Tibial nerve (tissue), 4 donors: Measurements from ENCODE around the gene TPSG1. TPM values are rescaled to one million over a fixed set of nuclear protein-coding genes. Genes with fewer than 3 reads are reported as not detected.
"Not testable (repeated sequence)": the region's sequence is repeated elsewhere in the genome, so short reads cannot be mapped to it uniquely, and the experiment has no call there.

Experiments
- DNase-seq, 2 donors: peaks; one replicate each; pipeline ENCODE4 v3.0.0-alpha.2; 2019; ENCODE audit warnings: low spot score in 2 of 2
- H3K27ac ChIP-seq, 4 donors: fragments of 200-600 bp; sonication (generic) in 3 of 4; one replicate each; pipeline ENCODE4 v1.5.1; 2017 to 2019; ENCODE audit warnings: mild to moderate bottlenecking in 1 of 4
- H3K27me3 ChIP-seq, 2 donors: fragments of 200-600 bp; sonication (generic) in 1 of 2; one replicate each; pipeline versions ENCODE4 v1.5.1 to v1.6.0; 2017 to 2019
- H3K36me3 ChIP-seq, 3 donors: fragments of 200-600 bp; sonication (generic); one replicate each; pipeline ENCODE4 v1.5.1; 2018 to 2019
- H3K4me1 ChIP-seq, 4 donors: fragments of 200-600 bp; sonication (generic) in 3 of 4; one replicate each; pipeline ENCODE4 v1.5.1; 2017 to 2019
- H3K4me3 ChIP-seq, 4 donors: fragments of 200-600 bp; sonication (generic) in 3 of 4; one replicate each; pipeline ENCODE4 v1.5.1; 2017 to 2019; ENCODE audit warnings: mild to moderate bottlenecking in 1 of 4, moderate library complexity in 1 of 4
- H3K9me3 ChIP-seq, 4 donors: fragments of 200-600 bp; sonication (generic) in 3 of 4; one replicate each; pipeline ENCODE4 v1.5.1; 2017 to 2019
- EP300 ChIP-seq, 2 donors: sonication (generic); formaldehyde crosslinking; IDR thresholded peaks; one replicate each; pipeline ENCODE4 v1.6.1; 2017; ENCODE audit warnings: antibody characterized with exemption in 2 of 2, mild to moderate bottlenecking in 1 of 2
- POLR2A ChIP-seq, 2 donors: fragments of 450-650 bp; IDR thresholded peaks; one replicate each; pipeline ENCODE4 v1.6.1; 2017; ENCODE audit warnings: antibody characterized with exemption in 2 of 2, mild to moderate bottlenecking in 2 of 2, moderate library complexity in 2 of 2
- WGBS, 2 donors: methylation state at CpG; one replicate each; pipeline ENCODE4 v1.1.5; 2018; 5-methylcytosine and 5-hydroxymethylcytosine counted together
- total RNA-seq, 4 donors: library from RNA; depleted of rRNA; stranded (reverse); fragments of >200 nt; gene quantifications; one replicate each; pipeline ENCODE4 v1.1.0, GENCODE V29; 2016
- TF ChIP-seq, protein P1 (sequence below), 5 experiments: fragments of 200-600 bp in 3 of 5; fragments of 450-650 bp in 2 of 5; sonication (generic) in 3 of 5; IDR thresholded peaks; one replicate each; pipeline ENCODE4 v1.5.1; 2016 to 2019; ENCODE audit warnings: antibody characterized with exemption in 5 of 5, mild to moderate bottlenecking in 3 of 5, moderate library complexity in 2 of 5

Gene TPSG1
- total RNA-seq, 4 donors from 2014 or later: 2.5 TPM; not detected in 3

DNA sequence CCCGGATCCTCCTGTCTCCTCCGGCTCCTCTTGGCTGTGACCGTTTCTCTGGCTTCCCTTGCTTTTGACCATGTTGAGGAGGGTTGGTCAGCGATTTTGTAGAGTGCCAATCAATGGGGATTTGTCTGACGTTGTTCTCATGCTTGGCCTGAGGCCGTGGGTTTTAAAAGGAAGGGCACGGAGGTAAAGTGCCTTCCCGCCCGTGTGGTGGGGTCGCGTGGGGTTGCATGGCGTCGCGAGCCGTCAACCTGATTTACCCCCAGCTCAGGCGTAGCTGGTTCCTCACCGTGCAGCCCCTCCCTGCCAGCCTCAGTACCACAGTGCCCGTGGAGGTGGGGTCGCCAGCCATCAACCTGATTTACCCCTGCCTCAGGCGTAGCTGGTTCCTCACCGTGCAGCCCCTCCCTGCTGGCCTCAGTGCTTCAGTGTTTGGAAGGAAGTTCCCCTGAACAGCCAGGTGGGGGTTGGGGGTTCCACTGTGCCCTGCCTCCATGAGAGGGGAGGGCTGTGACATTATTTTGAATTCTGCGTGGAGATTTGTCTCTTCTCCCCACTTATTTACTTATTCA, 20.5 kb upstream of the TPSG1 start:
- Histone ChIP-seq H3K27ac (no peak overlapping the region), H3K4me3 (no peak overlapping the region), H3K4me1 (no peaks in the 10 kb centered on the region), H3K9me3 (no peaks in the 10 kb centered on the region), H3K27me3 (peaks cover 0 to 22% of the 10 kb centered on the region in 2 donors), H3K36me3 (no peaks in the 10 kb centered on the region)
- 27 to 29% methylated on average over 22 of the region's 22 CpGs for WGBS, 2 donors
- DNase-seq: no peak
- TF ChIP-seq POLR2A (IDR thresholded peaks at IDR 0.05) (no peak), EP300 (IDR thresholded peaks at IDR 0.05) (no peak)
- TF ChIP-seq, protein P1, sequence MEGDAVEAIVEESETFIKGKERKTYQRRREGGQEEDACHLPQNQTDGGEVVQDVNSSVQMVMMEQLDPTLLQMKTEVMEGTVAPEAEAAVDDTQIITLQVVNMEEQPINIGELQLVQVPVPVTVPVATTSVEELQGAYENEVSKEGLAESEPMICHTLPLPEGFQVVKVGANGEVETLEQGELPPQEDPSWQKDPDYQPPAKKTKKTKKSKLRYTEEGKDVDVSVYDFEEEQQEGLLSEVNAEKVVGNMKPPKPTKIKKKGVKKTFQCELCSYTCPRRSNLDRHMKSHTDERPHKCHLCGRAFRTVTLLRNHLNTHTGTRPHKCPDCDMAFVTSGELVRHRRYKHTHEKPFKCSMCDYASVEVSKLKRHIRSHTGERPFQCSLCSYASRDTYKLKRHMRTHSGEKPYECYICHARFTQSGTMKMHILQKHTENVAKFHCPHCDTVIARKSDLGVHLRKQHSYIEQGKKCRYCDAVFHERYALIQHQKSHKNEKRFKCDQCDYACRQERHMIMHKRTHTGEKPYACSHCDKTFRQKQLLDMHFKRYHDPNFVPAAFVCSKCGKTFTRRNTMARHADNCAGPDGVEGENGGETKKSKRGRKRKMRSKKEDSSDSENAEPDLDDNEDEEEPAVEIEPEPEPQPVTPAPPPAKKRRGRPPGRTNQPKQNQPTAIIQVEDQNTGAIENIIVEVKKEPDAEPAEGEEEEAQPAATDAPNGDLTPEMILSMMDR (IDR thresholded peaks at IDR 0.05): no peak

DNA sequence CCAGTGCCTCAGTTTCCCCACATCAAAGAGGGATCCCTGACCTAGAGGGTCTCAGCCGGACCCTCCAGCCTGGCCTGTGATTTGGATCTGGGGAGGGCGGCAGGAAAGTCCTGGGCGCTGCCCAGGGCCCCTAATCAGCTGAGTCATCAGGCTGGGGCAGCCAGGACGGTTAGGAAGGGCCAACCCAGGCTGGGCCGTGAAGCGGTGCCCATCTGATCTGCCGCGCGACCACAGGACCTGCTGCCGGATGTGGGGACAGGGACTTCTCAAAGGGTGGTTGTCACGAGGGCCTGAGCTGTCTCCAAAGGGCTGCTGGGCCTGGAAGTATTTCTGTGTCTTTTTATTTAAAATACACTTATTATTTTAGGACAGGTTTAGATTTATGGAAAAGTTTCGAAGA, 19.8 kb upstream of the TPSG1 start:
- Histone ChIP-seq H3K27me3 (peaks cover 0 to 23% of the 10 kb centered on the region in 2 donors), H3K4me1 (no peaks in the 10 kb centered on the region), H3K27ac (no peak overlapping the region), H3K9me3 (no peaks in the 10 kb centered on the region), H3K36me3 (no peaks in the 10 kb centered on the region), H3K4me3 (no peak overlapping the region)
- TF ChIP-seq, protein P1 (IDR thresholded peaks at IDR 0.05): no peak
- TF ChIP-seq EP300 (IDR thresholded peaks at IDR 0.05) (no peak), POLR2A (IDR thresholded peaks at IDR 0.05) (no peak)
- DNase-seq: no peak
- 57 to 76% methylated on average over 9 to 10 of the region's 12 CpGs for WGBS, 2 donors

DNA sequence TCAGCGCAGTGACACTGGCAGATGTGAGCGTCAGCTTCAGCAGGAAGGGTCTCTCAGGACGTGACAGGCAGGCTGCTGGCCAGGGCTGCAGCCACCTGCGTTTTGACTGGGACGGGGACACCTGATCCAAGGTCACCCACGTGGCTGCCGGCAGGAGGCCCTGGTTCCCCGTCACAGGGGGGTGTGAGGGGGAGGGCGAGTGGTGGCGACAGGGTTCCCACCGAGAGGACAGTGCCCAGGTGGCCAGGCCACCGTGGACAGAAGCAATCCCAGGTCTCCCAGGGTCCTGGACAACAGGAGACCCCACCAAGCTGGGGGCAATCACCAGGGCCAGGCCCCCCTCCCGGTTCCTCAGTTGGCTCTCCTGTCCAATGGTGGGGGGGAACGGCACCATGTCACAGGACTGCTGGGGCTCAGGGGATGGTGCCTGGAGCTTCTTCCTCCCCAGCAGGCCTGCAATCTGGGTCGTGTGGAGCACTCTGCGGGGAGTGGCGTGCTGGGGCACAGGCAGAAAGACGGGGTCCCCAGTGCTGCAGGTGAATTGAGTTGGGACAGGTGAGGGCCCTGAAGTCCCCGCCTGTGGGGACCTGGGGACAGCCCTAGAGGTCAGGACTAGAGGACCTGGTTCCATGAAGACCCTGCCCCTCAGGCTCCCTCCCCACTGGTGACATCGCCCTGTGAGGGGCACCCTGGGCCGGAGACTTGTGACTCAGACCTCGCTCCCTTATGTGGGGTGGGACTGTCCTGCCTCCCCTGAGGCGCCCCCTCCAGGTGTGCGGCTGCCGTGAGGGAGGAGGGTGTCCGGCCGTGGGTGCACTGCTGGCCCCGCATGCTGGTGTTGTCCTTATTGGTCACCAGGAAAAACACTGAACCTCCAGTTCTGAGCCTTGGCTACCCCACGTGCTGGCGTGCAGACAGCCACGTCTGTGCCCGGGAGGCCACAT, 19.1 kb upstream of the TPSG1 start:
- peaks cover 0 to 27% of the 10 kb centered on the region in 2 donors for H3K27me3 ChIP-seq
- DNase-seq, H3K4me1 ChIP-seq, H3K36me3 ChIP-seq, H3K27ac ChIP-seq, H3K4me3 ChIP-seq, H3K9me3 ChIP-seq: not testable (repeated sequence)
- whole genome bisulfite sequencing, 2 donors: 68 to 70% methylated on average over 15 to 17 of the region's 32 CpGs

DNA sequence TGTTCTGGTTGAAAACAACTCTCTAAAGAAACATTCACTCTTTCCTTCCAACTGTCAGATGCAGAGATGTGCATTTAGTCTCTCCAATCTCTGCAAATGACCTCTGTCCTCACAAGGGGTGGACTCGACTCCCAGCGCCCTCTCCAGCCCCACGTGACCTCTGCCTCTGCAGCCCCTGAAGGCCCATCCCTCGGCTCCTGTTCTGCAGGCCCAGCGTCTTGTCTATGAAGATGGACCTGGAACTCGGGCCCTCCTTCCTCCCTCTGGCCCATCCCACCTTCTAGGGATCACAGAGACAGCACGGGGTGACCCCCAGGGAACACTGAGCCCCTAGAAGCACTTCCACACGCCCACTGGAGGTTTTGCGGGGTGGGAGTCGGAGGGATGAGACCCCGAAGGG, 18.3 kb upstream of the TPSG1 start:
- not testable (repeated sequence) for H3K4me3 ChIP-seq, H3K4me1 ChIP-seq, H3K27ac ChIP-seq, H3K36me3 ChIP-seq, DNase-seq, H3K9me3 ChIP-seq
- H3K27me3 ChIP-seq: peaks cover 0 to 27% of the 10 kb centered on the region in 2 donors
- WGBS, 2 donors: 28 to 41% methylated on average over 6 of the region's 11 CpGs

DNA sequence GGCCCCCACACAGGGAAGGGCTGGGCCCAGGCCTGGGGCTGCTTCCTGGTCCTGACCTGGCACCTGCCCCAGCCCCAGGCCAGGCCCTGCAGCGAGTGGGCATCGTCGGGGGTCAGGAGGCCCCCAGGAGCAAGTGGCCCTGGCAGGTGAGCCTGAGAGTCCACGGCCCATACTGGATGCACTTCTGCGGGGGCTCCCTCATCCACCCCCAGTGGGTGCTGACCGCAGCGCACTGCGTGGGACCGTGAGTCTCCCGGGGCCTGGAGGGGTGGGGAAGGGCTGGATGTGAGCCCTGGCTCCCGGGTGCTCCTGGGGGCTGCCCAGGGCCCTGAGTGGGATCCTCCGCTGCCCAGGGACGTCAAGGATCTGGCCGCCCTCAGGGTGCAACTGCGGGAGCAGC, 16.0 kb upstream of the TPSG1 start:
- H3K27me3 ChIP-seq: peaks cover 0 to 18% of the 10 kb centered on the region in 2 donors
- H3K4me1 ChIP-seq, H3K4me3 ChIP-seq, DNase-seq, H3K9me3 ChIP-seq, H3K27ac ChIP-seq, H3K36me3 ChIP-seq: not testable (repeated sequence)
- no CpG with 5 or more reads among the region's 15 CpGs for WGBS, 2 donors

DNA sequence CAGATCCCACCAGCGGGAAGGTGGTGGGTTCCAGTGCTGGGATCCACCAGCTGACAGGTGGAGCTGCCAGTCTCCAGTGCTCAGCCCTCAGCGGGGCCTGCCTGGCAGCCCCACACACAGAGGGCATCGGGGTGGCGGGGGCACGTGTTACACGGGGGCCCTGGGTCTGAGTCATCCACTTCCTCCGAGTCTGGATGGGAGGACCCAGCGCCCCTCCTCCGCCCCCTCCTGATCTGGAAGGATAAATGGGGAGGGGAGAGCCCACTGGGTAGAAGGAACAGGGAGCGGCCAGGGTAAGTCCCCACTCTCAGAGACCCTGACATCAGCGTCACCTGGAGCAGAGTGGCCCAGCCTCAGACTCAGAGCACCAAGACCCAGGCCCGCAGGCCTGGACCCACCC, 15.4 kb upstream of the TPSG1 start, which contains the start of gene TPSAB1:
Gene TPSAB1, plus strand, starts transcription at position 270 of the 400 bp plus-strand sequence. CDS start 234 bp downstream, outside the sequence.
- 45 to 90% methylated on average over 2 to 7 of the region's 12 CpGs for WGBS, 2 donors
- peaks cover 0 to 12% of the 10 kb centered on the region in 2 donors for H3K27me3 ChIP-seq
- not testable (repeated sequence) for H3K27ac ChIP-seq, H3K36me3 ChIP-seq, H3K4me3 ChIP-seq, H3K9me3 ChIP-seq, DNase-seq, H3K4me1 ChIP-seq

DNA sequence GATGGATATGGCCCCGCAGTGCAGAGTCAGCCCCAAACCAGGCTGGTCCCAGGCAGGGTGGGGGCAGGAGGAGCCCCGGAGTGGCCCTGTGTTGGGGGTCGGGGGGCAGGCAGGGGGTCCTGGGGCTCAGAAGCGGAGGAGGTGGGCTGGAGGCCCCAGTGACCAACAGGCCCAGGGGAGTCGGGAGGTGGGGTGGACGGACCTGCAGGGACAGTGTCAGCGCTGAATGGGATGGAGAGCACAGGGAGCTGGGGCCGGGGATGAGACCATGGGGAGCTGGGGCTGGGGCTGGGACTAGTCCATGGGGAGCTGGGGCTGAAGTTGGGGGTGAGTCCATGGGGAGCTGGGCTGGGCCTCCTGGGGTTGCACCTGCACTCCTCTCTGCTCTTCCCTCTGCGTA, 14.5 kb upstream of the TPSG1 start:
- H3K4me3 ChIP-seq, H3K27me3 ChIP-seq, H3K4me1 ChIP-seq, H3K27ac ChIP-seq, DNase-seq, H3K9me3 ChIP-seq, H3K36me3 ChIP-seq: not testable (repeated sequence)
- 76 to 84% methylated on average over 5 to 8 of the region's 9 CpGs for WGBS, 2 donors

DNA sequence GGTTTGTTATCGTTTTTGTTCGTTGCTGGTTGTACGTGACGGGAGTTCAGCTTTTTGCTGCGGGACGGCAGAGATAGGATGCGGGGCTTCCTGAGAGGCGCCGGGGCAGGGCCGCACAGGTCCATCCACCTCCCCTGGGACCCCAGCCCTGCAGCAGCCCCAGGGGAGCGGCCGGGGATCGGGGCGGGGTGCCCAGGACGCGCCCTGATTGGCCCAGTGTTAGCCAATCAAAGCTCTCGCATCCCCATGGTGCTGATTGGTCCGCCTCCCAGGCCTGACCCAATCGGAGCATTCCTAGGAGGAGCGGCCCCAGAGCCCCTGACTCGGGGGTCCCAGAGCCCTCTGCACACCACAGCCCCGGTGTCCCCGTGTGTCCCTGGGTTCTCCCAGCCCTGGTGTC, 13.8 kb upstream of the TPSG1 start:
- H3K36me3 ChIP-seq, H3K4me3 ChIP-seq, H3K9me3 ChIP-seq, H3K27me3 ChIP-seq, H3K4me1 ChIP-seq, DNase-seq, H3K27ac ChIP-seq: not testable (repeated sequence)
- WGBS, 2 donors: 62 to 70% methylated on average over 10 to 18 of the region's 23 CpGs
